Measurements from ENCODE around the gene OTOP2.
A peak's percentile ranks its signal among the peaks of the same experiment; 100 is the strongest.

OTOP2 gene

GRCh38 chr17:74928786-74929185 is 4.7 kb downstream of the OTOP2 start:
- no peak for DNase-seq

- DNase-seq: no peak
Observed at GRCh38 chr17:74930535-74931036, 6.5 kb downstream of the OTOP2 start.

- DNase-seq: no peak
Observed at GRCh38 chr17:74935048-74935447, 11.0 kb downstream of the OTOP2 start.

GRCh38 chr17:74935585-74936469 is 11.8 kb downstream of the OTOP2 start, which contains the start of gene OTOP3:
OTOP3 (plus strand) TSS chr17:74935898; CDS start chr17:74935922, 24 bp downstream.
- peak; percentile 71 for DNase-seq

- DNase-seq: no peak
Observed at GRCh38 chr17:74936470-74936799, 12.4 kb downstream of the OTOP2 start.

- DNase-seq: no peak
Observed at GRCh38 chr17:74937064-74938051, 13.3 kb downstream of the OTOP2 start.

GRCh38 chr17:74938194-74938950 is 14.3 kb downstream of the OTOP2 start:
- DNase-seq: no peak

- no peak for DNase-seq
Observed at GRCh38 chr17:74939534-74939933, 15.5 kb downstream of the OTOP2 start.

- no peak for DNase-seq
Observed at GRCh38 chr17:74941128-74941725, 17.2 kb downstream of the OTOP2 start.

GRCh38 chr17:74943808-74944522 is 19.9 kb downstream of the OTOP2 start:
- no peak for DNase-seq

GRCh38 chr17:74945543-74945942 is 21.5 kb downstream of the OTOP2 start:
- DNase-seq: no peak

- no peak for DNase-seq
Observed at GRCh38 chr17:74946641-74947040, 22.6 kb downstream of the OTOP2 start.

- DNase-seq: no peak
Observed at GRCh38 chr17:74947041-74947754, 23.1 kb downstream of the OTOP2 start.

GRCh38 chr17:74949455-74950115 is 25.5 kb downstream of the OTOP2 start:
- no peak for DNase-seq

- DNase-seq: no peak
Observed at GRCh38 chr17:74950207-74950606, 26.1 kb downstream of the OTOP2 start.

- DNase-seq: no peak
Observed at GRCh38 chr17:74951065-74951464, 27.0 kb downstream of the OTOP2 start.

- no peak for DNase-seq
Observed at GRCh38 chr17:74951680-74952421, 27.8 kb downstream of the OTOP2 start.

GRCh38 chr17:74952431-74953133 is 28.5 kb downstream of the OTOP2 start:
- DNase-seq: no peak
